Inflammatory macrophage treated with lipopolysaccharide for 1 hour (primary cell): ENCODE measurements around the gene PIGT.

ENCODE experiments used
- DNase-seq, 2 donors: peaks; one replicate each; pipeline ENCODE4 v3.0.0-alpha.2; 2020 to 2022

The PIGT gene

DNA sequence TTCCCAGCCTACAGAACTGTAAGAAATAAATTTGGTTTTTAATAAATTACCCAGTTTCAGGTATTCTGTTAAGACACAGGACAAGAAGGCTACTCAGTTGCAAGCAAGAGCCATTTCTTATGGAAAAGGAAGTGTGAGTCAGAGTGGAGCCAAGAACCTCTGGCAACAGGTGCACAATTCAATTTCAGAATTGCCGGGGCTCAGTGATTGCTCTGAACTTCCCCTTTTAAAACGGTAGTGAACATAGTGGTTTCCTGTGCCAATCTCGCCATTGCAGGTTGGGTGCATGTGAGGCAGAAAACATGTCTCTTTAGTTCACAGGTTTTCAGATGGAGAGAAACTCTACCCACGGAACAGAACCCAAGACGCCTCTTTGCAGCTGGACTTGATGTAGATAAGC, 16.4 kb downstream of the PIGT start:
- no peak for DNase-seq

DNA sequence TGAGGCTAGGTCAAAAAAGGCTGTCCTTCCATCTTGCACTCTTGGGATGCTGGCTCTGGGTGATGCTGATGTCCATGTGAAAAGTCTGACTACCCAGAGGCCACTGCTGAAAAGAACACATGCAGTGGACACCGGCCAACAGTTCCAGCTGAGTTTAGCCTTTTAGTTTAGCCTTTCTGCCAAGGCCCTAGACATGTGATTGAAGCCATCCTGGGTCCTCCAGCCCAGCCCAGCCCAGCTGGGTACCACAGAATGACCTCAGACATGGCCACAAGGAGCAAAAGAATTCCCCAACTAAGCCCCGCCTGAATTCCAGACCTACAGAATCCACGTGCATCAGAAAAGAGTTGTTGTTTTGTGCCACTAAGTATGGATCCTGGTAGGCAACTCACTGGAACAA, 17.4 kb downstream of the PIGT start:
- peak in 1 of 2 donors; percentile 57 for DNase-seq

DNA sequence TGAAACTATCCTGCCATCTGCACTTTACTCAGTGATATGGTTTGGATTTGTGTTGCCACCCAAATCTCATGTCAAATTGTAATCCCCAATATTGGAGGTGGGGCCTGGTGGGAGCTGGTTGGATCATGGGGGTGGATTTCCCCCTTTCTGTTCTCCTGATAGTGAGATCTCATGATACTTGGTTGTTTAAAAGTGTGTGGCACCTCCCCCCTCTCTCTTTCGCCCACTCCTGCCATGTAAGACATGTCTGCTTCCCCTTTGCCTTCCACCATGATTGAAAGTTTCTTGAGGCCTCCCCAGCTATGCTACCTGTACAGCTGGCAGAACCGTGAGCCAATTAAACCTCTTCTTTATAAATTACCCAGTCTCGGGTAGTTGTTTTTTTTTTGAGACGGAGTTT, 18.0 kb downstream of the PIGT start:
- peak; percentile 27 to 80 for DNase-seq

DNA sequence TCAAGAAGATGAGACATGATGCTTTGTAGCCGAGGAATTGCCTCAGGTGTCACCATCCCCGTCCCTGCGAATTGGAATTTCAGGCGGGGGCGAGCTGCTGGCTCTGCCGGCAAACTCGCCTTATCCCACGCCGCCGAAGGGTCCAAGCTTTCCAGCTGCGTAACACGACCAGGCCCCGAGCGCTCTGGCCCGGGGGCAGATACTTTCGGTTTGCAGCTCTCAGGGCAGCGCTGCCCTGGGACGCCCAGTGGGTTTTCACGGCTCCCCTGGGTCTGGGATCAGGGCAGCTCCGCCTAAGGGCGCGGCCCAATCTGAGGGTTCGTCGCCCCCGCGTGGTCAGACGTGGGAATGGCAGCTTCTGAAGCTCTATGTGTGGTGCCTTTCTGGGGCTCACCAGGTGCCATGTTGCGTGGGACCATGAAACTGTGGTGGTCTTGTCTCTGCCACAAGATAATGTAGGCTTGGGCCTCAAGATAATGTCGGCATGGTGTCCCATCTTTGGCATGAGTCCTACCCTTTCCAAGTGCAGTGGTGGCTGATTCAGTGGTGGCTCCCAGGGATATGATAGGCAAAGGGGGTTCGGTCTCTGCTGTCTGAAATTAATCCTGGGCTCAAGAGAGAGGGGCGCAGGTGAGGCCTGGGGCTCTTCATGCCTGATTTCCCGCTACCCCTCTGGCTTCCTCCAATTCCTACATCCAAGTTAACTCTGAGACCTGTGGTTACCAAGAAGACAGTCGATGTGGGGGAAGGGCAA, 21.0 kb downstream of the PIGT start:
- DNase-seq, result peak; percentile 85 to 98

DNA sequence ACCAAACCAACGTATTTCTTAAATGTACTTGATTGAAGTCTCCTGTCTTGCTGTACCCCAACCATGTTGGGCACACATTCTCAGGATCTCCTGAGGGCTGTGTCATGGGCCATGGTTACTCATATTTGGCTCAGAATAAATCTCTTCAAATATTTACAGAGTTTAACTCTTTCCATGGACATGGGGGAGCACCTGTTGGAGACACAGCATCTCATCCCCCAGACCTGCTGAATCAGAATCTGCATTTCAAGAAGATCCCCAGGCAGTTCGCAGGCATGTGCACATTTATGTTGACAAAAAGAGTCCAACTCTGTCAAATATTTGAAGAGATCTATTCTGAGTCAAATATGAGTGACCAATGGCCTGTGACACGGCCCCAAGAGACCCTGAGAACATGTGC, 24.5 kb downstream of the PIGT start:
- no peak for DNase-seq

DNA sequence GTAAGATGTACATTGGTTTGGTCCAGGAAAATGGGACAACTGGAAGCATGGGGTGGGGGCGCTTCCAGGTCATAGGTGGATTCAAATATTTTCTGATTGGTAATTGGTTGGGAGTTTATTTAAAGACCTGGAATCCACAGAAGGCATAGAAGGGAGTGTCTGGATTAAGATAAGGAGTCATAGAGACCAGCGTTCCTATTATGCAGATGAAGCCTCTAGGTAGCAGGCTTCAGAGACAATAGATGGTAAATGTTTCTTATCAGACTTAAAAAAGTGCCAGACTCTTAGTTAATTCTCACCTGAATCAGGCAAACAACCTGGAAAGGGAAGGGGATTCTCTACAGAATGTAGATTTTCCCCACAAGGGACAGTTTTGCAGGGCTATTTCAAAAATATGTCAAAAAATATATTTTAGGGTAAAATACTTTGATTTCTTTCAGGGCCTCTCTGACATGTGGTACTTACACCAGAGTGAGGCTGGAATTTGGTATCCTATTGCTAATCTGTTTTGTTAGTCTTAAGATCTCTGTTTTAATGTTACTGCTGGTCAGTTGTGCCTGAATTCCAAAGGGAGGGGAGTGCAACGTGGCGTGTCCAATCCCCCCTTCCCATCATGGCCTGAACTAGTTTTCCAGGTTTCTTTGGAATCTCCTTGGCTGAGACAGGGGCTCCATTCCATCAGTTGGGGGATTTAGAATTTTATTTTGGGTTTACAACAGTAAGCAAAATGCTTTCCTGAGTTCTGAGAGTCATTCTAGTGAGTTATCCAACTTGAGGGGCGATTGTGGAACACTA, 25.1 kb downstream of the PIGT start:
- DNase-seq, result no peak

DNA sequence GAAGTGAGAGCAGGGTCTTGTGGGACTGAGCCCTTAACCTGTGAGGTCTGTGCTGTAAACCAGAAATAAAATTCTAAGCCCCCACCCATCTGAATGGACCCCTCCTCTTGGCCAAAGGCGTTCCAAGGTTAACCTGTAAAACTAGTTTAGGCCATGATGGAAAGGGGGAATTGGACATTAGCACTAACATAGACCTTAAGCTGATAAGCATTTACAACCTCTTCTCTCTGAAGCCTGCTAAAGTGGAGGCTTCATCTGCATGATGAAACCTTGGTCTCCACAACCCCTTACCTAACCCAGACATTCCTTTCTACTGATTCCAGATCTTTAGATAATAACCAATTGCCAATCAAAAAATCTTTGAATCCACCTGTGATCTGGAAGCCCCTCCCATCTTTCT, 25.8 kb downstream of the PIGT start:
- no peak for DNase-seq

DNA sequence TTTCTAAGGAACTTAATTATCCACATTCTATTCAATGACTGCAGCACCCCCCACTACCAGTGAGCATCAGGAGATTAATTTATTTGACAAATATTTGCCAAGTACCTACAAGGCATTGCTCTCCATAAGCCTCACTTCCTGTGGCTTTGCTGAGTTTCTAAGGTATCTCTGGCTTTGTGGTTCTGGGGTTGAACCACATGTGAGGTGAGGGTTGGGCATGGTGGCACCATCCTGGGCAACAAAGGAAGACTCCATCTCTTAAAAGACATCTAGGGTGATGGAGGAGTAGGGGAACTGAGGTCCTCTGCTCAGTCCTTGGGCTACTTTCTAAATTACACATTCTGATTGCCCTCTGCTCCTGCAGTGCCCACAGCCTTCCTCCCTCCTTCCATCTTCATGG, 28.1 kb downstream of the PIGT start:
- no peak for DNase-seq

DNA sequence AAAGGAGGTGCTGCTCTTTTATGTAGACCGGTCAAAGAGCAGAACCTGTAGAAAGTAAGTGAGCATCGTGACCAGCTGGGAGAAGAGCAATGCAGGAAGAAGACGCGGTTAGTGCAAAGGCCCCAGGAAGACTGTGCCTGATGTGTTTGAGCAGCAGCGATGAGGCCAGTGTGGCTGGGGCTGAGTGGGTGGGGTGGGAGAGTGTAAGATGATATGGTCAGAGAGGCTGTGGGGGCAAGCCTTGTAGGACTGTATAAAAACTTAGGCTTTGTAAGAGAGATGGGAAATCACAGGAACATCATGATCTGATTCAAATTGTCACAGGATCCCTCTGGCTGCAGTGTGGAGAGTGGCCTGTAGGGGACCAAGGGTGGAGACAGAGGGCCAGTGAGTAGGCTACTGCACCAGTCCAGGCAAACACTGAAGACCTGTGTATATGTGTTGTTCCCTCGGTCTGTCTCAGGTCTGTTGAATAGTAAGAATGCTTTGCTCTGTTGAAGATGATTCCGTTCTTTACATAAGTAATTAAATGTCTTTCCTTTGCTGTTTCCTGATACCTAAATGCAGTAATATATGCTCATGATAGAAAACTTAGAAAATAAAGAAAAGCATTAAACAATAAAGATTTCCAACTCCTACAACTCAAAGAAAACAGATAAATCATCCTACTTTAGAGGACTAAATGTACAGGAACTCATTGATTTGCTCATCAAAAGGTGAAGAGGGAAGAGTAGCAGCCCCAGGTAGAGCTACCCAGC, 30.0 kb downstream of the PIGT start:
- peak in 1 of 2 donors; percentile 75 for DNase-seq

DNA sequence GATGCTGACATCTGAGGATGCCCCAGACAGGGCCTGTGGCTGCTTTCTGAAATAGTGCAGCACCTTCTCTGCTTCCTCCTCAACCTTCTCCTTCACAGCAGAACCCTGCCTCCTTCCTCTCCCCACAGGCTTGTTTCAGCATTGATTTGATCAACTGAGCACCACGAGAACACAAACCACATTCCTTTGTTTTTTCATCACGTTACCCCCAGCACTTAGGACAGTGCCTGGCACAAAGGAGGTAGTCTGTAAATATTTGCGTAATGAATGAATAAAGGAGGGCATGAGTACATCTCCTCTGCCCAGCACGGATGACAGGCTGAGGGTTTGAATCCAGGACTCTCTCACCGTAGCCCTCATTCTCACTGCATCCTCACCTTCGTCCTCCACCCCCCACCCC, 32.3 kb downstream of the PIGT start:
- no peak for DNase-seq

DNA sequence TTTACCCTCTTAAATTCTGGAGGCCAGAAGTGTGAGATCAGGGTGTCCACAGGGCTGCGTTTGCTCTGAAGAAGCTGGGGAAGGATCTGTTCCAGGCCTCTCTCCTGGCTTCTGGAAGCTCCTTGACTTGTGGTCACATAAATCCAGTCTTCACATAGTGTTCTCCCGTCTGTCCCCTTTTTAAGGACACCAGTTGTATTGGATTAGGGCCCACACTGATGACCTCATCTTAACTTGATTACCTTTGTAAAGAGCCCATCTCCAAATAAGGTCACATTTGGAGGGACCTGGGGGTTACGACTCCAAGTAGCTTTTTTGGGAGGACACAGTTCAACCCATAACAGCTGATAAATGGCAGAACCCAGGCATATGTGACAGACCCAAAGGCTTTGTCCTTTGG, 33.6 kb downstream of the PIGT start:
- DNase-seq, result no peak

DNA sequence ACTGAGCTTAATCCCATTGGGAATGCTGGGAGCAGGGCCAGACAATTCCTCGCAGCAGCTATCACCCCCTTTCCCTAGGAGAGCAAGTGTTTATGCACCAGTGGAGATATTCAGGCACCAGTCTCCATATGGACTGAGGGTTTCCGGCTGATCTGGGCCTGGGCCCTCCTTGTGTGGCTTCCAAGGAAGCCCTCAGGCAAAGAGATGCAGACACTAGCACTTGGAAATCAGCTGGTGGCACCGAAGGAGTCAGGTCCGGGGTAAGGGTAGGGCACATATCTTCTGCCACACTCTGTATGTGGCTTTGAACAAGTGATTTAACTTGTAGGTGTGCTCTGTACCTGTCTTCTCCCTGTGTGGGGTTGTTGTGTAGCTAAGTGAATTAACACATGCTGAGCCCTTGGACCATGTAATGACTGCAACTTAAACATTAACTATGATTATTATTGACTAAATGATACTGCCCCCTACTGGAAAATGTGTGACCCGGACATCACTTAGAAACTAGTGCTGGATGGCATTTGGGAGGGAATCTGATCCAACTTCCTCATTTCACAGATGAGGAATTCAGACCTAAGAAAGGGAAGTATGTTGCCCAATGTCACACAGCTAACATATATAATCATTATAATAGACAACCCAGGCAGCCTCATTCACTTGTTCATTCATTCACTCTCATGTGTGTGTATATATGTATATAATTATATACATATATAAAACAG, 34.3 kb downstream of the PIGT start:
- peak; percentile 92 to 93 for DNase-seq

DNA sequence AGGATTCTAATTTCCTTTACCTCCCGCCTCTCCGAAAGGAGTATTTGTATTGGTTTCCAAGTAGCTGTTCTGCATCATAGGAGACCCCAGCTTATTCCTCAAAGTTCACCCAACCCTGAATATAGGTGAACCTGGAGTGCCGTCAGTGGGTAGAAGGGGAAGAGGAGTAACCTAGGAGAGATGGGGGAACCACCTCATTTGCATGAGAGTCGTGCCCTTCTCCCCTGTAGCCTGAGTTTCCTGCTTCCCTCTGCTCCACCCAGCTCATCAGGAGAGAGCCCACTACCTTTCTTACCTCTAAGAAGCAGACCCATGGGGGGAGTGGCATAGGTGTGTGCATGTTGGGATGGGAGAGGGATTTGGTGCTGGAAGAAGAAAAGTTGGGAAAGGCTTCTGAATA, 36.3 kb downstream of the PIGT start:
- no peak for DNase-seq

DNA sequence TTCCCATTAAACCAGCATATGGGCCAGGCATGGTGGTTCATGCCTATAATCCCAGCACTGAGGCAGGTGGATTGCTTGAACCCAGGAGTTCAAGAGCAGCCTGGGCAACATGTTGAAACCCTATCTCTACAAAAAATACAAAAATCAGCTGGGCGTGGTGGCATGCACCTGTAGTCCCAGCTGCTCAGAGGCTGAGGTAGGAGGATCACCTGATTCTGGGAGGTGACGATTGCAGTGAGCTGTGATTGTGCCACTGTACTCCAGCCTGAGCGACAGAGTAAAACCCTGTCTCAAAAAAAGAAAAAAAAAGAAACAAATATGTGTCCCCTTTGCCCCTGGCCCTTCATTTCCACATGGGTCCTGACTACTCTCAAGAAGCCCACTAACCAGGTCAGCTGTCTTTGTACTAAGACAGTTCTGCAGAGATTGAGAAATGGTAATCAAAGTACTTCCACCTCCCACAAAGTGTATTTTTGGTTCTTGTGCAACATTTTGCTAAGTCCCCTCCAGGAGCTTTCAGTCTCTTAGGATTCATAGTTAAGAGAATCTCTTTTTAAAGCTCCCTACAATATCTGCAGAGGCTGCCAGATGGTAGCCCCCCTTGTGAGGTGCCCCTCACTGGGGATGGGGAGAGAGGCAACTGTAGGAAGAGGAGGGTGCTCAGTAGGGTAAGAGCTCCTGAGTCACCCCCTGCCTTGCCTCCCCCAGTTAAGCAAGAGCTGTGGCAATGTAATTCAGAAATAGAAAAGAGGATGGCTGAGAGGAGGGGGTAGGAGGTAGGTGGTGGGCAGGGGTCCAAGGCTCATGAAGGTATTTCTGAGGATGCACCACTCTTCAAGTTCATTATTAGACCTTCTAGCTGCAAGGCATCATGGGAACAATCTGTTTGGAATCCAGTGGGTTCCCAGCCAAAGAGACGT, 37.1 kb downstream of the PIGT start:
- peak; percentile 66 to 79 for DNase-seq

DNA sequence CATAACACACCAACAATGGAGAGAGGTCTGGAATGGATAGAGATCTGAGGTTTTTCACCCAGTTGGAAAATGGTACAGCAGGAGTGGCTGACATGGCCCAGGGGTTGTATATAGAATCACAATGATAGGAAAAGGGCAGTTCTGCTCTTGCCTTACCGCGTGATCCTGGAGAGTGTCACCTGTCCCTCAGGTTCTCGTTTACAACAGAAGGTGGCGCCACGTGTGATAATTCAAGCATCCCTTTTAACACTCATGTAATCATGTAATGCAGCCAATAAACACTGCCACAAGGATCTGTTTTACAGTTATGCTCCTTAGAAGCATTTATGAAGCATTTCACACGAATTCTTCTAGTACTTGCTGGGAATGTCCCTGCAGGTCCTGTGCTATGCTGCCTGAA, 40.7 kb downstream of the PIGT start:
- DNase-seq, result no peak

DNA sequence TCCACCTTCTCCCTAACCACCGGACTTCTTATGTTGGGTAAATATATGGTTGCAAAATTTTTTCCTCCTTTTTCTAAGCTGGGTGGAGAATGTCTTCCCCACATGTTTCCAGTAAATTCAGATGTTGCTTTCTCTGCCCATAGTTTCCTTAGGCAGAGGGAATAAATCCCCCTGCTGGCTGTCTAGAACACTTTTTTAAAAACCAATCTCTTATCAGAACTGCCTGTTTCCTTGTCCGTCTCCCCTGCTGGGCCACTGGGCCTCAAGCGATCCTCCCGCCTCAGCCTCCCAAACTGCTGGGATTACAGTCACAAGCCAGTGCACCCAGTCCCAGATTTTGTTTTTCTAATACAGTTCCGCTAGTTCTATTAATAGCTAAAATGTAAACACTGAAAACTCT, 43.7 kb downstream of the PIGT start:
- no peak for DNase-seq

DNA sequence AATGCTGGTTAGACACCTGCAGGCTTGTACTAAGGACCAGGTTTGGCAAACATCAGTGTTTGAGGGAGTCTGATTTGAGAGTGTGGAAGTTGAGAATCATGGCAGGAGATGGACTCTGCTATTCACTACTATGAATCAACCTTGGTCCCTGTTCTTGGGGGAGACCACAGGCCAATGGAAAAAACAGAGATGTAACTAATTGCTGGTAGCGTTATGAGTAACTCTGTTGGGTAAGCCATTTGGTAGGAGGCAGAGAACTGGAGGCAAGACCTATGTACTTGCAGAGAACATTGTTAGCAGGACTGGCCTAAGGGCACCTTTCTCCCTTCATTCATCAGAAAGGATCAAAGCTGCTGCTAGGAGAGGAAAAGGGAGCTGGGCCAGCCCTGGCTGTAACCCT, 45.3 kb downstream of the PIGT start:
- no peak for DNase-seq

DNA sequence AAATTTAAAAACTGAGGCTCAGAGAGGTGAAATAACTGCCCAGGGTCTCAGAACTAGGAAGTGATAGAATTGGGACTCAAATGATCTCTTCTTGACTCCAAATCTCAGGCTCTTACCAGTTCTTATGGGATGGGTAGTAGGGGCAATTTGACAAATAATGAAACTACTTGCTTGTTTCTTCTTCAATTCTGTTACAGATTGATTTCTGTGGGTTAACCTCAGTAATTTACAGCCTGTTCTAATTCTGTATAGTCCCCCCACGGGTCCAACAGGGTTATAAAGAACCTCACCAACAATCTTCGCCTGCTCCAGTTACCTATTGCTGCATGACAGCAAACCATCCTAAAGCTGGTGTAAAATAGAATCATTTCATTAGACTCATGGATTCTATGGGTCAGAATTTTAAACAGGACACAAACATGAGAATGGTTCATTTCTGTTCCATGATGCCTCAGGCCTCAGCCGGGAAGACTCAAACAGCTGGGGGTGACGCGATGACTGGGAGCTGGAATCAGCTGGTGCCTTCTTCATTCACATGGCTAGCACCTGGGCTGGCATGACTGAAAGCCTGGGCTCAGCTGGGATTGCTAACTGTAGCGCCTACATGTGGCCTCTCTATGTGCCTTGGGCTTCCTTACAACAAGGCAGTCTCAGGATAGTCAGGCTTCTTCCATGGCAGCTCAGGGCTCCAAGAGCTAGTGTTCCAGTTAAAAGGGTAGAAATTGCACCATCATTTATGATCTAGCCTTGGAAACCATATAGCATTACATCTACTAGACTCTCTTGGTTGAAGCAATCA, 47.0 kb downstream of the PIGT start:
- DNase-seq, result no peak

DNA sequence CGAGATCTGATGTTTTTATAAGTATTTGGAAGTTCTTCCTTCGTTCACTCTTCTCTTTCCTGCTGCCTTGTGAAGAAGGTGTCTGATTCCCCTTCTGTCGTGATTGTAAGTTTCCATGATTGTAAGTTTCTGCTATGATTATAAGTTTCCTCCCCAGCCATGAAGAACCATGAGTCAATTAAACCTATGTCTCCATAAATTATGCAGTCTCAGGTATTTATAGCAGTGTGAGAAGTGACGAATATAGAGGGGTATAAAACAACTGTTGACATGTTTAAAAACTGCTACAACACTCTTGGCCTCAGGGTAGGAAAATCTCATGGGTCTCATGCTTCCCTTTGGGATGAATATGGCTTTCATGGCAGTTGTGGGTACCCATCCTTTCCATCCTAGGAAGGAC, 47.8 kb downstream of the PIGT start:
- DNase-seq, result no peak

DNA sequence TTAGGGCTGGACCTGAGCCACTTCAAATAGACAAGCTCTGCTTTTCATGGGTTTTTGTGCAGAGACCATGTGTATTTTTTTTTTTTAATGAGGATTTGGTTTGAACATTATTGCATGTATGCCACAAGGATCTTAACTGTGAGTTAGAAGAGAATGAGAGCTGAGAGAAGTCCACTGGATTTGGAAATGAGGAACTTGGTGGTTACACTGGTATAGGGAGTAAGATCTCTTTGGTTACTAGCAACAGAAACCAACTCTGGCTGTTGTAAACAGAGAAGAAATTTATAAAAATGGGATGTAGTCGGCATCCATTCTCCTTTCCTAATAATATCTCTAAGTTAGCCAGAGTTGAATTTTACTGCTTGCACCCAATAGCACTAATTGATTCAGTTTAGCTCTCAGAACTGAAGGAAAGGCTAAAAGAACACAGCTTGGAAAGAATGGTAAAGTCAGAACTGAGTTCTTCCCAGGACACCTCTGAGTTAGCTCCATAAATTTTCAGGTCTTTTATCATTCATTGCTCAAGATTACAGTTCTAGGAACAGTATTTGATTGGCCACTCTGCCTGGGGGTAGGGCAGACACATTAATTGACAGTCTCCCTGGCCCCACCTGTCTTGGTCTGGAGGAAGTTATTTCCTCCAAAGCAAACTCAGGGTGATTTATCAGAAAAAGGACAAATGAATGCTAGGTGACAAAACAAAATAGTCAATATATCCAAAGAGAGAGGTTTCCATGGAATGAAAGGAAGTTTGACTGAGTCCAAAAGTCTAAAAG, 49.7 kb downstream of the PIGT start:
- peak; percentile 47 to 54 for DNase-seq
